Uterus (tissue), 4 donors: Measurements from ENCODE around the gene ENDOD1. TPM values are rescaled to one million over a fixed set of nuclear protein-coding genes. Genes with fewer than 3 reads are reported as not detected.

Source experiments
- DNase-seq, 2 donors: peaks; one replicate each; pipeline ENCODE4 v3.0.0-alpha.2; 2019 to 2020
- H3K27ac ChIP-seq, 2 donors: fragments of 200-600 bp; sonication (generic); 1 replicate in 1 of 2; 2 replicates in 1 of 2; pipeline ENCODE4 v1.5.1; 2016 to 2018
- H3K27me3 ChIP-seq, 2 donors: fragments of 200-600 bp; sonication (generic); one replicate each; pipeline ENCODE4 v1.5.1; 2018 to 2019; ENCODE audit warnings: control low read depth in 1 of 2
- H3K36me3 ChIP-seq, 2 donors: fragments of 200-600 bp; sonication (generic); one replicate each; pipeline ENCODE4 v1.5.1; 2019; ENCODE audit warnings: control low read depth in 1 of 2
- H3K4me1 ChIP-seq, 2 donors: fragments of 200-600 bp; sonication (generic); one replicate each; pipeline ENCODE4 v1.5.1; 2018 to 2019; ENCODE audit warnings: control low read depth in 1 of 2
- H3K4me3 ChIP-seq, 2 donors: fragments of 200-600 bp; sonication (generic); 1 replicate in 1 of 2; 2 replicates in 1 of 2; pipeline ENCODE4 v1.5.1; 2018 to 2019; ENCODE audit warnings: mild to moderate bottlenecking in 1 of 2
- H3K9me3 ChIP-seq, 2 donors: fragments of 200-600 bp; sonication (generic); one replicate each; pipeline ENCODE4 v1.5.1; 2019; ENCODE audit warnings: control low read depth in 1 of 2
- POLR2A ChIP-seq, 2 donors: fragments of 450-650 bp; IDR thresholded peaks; one replicate each; pipeline ENCODE4 v1.6.1; 2016; ENCODE audit warnings: antibody characterized with exemption in 2 of 2, mild to moderate bottlenecking in 1 of 2, moderate library complexity in 1 of 2
- intact Hi-C: fragments of 100-400 bp; cut with DNase I; formaldehyde crosslinking; loops from one replicate; pipeline ENCODE4 v1.15.1; 2023; ENCODE audit warnings: low total_unique reads
- total RNA-seq, 4 donors: library from RNA; depleted of rRNA in 3 of 4; stranded (reverse); fragments of >200 nt in 3 of 4; gene quantifications; one replicate each; pipeline versions ENCODE4 v1.1.0 to v1.2.4, GENCODE V29; 2014 to 2023
- TF ChIP-seq, protein P1 (sequence below), 4 experiments: fragments of 200-600 bp in 2 of 4; fragments of 450-650 bp in 2 of 4; sonication (generic) in 2 of 4; IDR thresholded peaks; one replicate each; pipeline ENCODE4 v1.5.1; 2016 to 2019; ENCODE audit warnings: antibody characterized with exemption in 4 of 4, mild to moderate bottlenecking in 2 of 4, moderate library complexity in 1 of 4
- donor health status: DM: yes; HTN: yes; CAD: no.

The ENDOD1 gene
- total RNA-seq, 4 donors from 2014 or later, result 35.0 to 82.9 (median 60.0) TPM

GRCh38 chr11:95150956-95151684, 61.5 kb downstream of the ENDOD1 start:
- Histone ChIP-seq H3K4me3 (peak overlapping the region; percentile 52 to 56), H3K36me3 (no peaks in the 10 kb centered on the region), H3K9me3 (no peaks in the 10 kb centered on the region), H3K4me1 (no peaks in the 10 kb centered on the region), H3K27ac (peak overlapping the region; percentile 94 to 95), H3K27me3 (no peaks in the 10 kb centered on the region)
- TF ChIP-seq POLR2A (IDR thresholded peaks at IDR 0.05), result peak; percentile 76 to 83
- TF ChIP-seq, protein P1, sequence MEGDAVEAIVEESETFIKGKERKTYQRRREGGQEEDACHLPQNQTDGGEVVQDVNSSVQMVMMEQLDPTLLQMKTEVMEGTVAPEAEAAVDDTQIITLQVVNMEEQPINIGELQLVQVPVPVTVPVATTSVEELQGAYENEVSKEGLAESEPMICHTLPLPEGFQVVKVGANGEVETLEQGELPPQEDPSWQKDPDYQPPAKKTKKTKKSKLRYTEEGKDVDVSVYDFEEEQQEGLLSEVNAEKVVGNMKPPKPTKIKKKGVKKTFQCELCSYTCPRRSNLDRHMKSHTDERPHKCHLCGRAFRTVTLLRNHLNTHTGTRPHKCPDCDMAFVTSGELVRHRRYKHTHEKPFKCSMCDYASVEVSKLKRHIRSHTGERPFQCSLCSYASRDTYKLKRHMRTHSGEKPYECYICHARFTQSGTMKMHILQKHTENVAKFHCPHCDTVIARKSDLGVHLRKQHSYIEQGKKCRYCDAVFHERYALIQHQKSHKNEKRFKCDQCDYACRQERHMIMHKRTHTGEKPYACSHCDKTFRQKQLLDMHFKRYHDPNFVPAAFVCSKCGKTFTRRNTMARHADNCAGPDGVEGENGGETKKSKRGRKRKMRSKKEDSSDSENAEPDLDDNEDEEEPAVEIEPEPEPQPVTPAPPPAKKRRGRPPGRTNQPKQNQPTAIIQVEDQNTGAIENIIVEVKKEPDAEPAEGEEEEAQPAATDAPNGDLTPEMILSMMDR (IDR thresholded peaks at IDR 0.05), result peak; percentile 81 to 98 (median 92)
- peak; percentile 92 to 95 for DNase-seq
- intact Hi-C loops, result loop anchor here (5.0 to 10.0 kb wide), 2 partner anchors 84 to 614 kb away; partner anchors contain the start of gene SRSF8

DNA sequence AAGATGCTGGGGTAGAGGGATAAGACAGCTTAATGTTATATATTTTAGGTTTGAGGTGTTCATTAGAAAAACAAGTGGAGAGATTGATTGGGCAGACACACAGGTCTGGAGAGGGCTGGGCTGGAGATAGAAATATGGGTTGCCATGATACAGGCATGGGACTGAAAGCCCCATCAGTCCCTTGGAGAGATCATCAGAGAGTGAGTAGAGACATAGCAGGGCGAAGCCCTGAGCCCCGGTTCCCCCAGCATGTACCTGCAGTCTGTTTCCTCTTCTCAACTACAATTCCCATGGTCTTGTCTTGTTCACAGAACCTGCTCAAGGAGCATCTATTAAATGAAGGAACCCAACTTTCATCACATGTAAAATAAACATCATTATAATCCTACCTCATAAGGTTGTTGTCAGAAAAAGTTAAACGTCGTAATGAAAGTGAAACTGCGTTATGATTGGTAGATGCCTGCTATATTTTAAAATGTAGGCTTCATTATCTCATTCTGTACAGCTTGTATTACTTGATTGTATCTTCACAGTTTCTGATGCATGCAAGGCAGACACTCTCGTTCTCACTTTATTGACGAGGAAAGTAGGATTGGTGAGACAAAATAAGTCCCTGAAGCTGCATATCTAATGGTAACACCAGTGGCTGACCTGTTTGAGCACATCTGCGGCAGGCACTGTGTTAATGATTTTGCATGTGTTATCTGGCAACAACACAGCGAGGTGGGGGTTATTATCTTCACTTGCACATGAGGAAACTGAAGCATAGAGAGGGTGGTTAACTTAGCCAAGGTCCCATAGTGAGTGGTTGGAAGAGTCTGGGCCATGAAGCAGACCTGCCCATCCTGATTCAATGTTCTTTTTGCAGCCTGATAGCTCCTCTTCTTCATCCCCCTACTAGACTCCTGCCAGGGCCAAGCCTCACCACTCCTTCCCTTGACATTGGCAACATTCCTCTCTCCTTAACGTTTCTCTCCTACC, 63.5 kb downstream of the ENDOD1 start:
- Histone ChIP-seq H3K27ac (peak overlapping the region in 1 of 2 donors; percentile 48), H3K27me3 (no peaks in the 10 kb centered on the region), H3K4me3 (no peak overlapping the region), H3K9me3 (no peaks in the 10 kb centered on the region), H3K4me1 (peaks cover 4 to 10% of the 10 kb centered on the region in 2 donors), H3K36me3 (no peaks in the 10 kb centered on the region)
- intact Hi-C loops, result loop anchor here (2.0 to 10.0 kb wide), 3 partner anchors 86 to 612 kb away; partner anchors contain the start of gene SRSF8
- no peak for DNase-seq
- TF ChIP-seq POLR2A (IDR thresholded peaks at IDR 0.05), result no peak
- TF ChIP-seq, protein P1 (IDR thresholded peaks at IDR 0.05), result no peak

DNA sequence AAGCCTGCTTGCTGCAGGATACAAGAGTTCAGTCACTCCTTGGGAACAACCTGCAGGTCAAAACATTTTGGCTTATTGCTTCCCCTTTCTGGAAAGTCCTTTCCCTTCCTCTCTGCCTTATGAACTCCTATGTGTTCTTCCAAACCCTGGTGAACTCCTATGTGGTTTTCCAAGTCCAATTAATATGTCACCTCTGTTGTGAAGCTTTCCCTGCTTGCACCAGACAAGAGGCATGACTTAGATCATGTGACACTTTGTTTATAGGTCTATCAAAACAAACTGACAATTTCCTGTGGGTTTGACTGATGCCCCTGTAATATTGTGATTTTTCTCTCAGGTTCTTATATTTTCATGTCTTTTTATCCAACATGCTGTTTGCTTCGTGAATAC, 64.2 kb downstream of the ENDOD1 start:
- TF ChIP-seq, protein P1 (IDR thresholded peaks at IDR 0.05), result no peak
- no peak for TF ChIP-seq POLR2A (IDR thresholded peaks at IDR 0.05)
- Histone ChIP-seq H3K27me3 (no peaks in the 10 kb centered on the region), H3K27ac (no peak overlapping the region), H3K4me1 (peaks cover 4 to 10% of the 10 kb centered on the region in 2 donors), H3K4me3 (no peak overlapping the region), H3K9me3 (no peaks in the 10 kb centered on the region), H3K36me3 (no peaks in the 10 kb centered on the region)
- intact Hi-C loops, result loop anchor here (2.0 to 10.0 kb wide), 3 partner anchors 87 to 611 kb away; partner anchors contain the start of gene SRSF8
- no peak for DNase-seq

- H3K4me1 ChIP-seq, result peaks cover 4 to 10% of the 10 kb centered on the region in 2 donors
- no peaks in the 10 kb centered on the region for H3K27me3 ChIP-seq
- no peaks in the 10 kb centered on the region for H3K36me3 ChIP-seq
- intact Hi-C loops, result loop anchor here (5.0 to 10.0 kb wide), 2 partner anchors 87 to 610 kb away; partner anchors contain the start of gene SRSF8
- H3K9me3 ChIP-seq, result no peaks in the 10 kb centered on the region
- H3K4me3 ChIP-seq, result no peak overlapping the region
- DNase-seq, result peak in 1 of 2 donors; percentile 50
- TF ChIP-seq POLR2A (IDR thresholded peaks at IDR 0.05), result no peak
- TF ChIP-seq, protein P1 (IDR thresholded peaks at IDR 0.05), result peak; percentile 23 to 63 (median 44)
- no peak overlapping the region for H3K27ac ChIP-seq
These were observed 64.9 kb downstream of the ENDOD1 start for GRCh38 chr11:95154514-95154913.
